ENCODE results near the gene TOP1.

Gene TOP1

DNA sequence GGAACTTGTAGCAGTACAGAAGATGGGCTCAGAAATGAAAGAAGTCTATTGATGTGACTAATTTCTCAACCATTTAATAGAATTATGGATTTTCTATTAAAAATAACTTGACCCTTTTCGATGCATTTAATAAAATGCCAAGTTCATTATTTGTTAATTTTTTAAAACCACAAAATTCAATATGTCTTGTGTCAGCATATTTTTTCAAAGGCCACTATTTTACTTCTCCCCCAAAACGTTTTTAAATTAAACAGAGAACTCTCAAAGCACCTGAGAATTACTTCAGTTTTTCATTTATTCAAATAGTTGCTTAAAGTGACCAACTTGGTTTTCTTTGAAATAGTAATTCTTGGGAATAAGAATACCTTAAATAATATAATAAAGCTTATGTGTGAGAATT, 8.6 kb downstream of the TOP1 start:
- DNase-seq (ENCODE audit: low spot score) = no peak

GRCh38 chr20:41038149-41038877, 9.7 kb downstream of the TOP1 start:
- no peak for DNase-seq (ENCODE audit: low spot score)

DNA sequence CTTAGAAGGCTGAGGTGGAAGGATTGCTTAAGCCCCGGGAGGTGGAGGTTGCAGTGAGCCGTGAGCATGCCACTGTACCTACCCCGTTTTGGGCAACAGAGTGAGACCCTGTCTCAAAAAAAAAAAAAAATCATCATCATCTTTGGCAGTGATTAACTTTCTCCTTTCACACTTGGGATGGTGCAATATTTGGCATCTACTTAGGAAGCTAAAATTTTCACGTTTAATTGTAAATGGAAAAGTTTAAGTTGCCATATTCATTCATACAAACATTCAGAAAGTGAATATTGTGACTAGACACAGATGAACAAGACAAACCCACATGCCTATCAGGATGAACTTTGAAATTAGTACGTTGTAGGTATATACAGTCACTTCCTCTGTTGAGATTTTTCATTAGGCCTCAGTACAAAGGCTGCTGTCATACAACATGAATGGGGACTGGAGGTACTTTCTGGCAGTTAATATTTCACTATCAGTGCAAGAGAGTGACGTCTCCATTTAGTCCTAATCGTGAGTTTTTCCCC, 10.3 kb downstream of the TOP1 start:
- no peak for DNase-seq (ENCODE audit: low spot score)

GRCh38 chr20:41040855-41041254, 12.2 kb downstream of the TOP1 start:
- no peak for DNase-seq (ENCODE audit: low spot score)

DNA sequence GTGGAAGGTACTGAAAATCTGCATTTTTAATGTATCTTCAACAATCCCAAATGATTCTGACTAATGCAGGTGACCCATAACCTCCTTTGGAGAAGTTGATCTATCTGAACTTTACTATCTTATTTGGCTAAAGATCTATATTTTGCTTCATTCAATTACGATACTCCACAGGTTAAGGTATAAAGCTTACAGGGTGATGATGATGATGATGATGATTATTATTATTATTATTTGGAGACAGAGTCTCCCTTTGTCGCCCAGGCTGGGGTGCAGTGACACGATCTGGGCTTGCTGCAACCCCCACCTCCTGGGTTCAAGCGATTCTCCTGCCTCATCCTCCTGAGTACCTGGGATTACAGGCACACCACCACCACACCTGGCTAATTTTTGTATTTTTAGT, 13.1 kb downstream of the TOP1 start:
- DNase-seq (ENCODE audit: low spot score) = no peak

DNA sequence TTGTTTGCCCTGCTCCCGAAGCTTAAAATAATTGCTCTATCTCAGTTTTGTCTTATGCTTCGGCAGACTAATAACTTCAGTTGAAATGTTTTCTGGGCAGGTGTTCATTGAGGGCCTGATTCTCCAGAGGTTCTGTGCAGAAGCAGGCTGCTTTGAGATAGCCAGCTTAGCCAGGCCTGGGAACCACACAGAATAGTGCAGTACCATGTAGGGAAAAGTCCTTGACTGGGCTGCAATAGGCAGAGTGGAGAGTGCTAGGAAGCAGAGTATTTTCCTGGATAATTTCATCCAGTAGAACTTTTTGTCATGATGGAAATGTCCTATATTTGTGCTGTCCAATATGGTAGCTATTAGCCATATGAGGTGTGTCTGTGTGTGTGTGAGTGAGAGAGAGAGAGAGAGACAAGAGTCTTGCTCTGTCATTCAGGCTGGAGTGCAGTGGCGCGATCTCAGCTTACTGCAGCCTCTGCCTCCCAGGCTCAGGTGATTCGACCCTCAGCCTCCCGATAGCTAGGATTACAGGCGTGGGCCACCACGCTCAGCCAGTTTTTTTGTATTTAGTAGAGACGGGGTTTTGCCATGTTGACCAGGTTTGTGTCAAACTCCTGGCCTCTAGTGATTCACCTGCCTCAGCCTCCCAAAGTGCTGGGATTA, 15.9 kb downstream of the TOP1 start:
- no peak for DNase-seq (ENCODE audit: low spot score)

- DNase-seq (ENCODE audit: low spot score) = no peak
These were observed 17.0 kb downstream of the TOP1 start for GRCh38 chr20:41045671-41046070.

GRCh38 chr20:41046716-41047115, 18.1 kb downstream of the TOP1 start:
- no peak for DNase-seq (ENCODE audit: low spot score)

- no peak for DNase-seq (ENCODE audit: low spot score)
These were observed 18.8 kb downstream of the TOP1 start for GRCh38 chr20:41047279-41047974.

- peak; percentile 52 for DNase-seq (ENCODE audit: low spot score)
These were observed 19.3 kb downstream of the TOP1 start for GRCh38 chr20:41047975-41048305.

DNA sequence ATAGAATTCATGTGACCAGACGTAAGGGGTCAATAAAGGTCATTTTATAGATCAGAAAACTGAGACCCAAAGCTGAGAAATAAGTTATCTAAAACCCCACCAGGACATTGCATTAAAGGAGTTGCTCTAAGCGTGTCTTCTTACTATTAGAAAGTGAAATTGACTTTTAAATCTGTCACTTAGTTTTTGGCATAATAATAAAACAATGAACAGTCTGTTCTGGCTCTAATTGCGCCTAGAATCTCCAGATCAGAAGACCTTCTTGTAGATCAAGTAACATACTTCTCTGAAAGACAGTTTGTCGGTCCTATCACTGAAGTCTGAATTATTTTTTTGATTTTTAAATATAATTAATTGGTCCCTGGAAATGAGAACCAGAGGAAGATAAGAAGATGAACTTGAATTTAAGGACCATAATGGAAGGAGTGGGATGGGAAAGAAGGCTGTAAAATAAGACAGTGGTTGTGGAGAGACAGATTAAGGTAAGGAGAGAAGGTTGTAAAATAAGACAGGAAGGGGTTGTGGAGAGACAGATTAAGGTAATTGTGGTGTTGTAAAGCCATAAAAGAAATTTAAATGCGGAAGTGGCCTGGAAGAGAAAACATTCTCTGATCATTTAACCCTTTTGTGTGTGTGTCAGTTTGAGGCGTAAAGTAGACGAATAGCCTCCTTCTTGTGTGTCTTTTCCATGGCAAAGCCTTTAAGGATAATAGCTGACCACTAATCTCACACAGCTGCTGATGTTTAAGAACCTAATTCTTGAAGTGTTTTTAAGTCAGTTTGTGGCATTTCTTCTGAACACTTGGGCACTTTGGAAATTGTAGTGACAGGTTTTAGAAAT, 20.1 kb downstream of the TOP1 start:
- DNase-seq (ENCODE audit: low spot score) = no peak

- DNase-seq (ENCODE audit: low spot score) = no peak
These were observed 20.8 kb downstream of the TOP1 start for GRCh38 chr20:41049451-41049850.

GRCh38 chr20:41050361-41051008, 21.9 kb downstream of the TOP1 start:
- peak; percentile 52 for DNase-seq (ENCODE audit: low spot score)

- DNase-seq (ENCODE audit: low spot score) = no peak
These were observed 22.6 kb downstream of the TOP1 start for GRCh38 chr20:41051009-41051825.

DNA sequence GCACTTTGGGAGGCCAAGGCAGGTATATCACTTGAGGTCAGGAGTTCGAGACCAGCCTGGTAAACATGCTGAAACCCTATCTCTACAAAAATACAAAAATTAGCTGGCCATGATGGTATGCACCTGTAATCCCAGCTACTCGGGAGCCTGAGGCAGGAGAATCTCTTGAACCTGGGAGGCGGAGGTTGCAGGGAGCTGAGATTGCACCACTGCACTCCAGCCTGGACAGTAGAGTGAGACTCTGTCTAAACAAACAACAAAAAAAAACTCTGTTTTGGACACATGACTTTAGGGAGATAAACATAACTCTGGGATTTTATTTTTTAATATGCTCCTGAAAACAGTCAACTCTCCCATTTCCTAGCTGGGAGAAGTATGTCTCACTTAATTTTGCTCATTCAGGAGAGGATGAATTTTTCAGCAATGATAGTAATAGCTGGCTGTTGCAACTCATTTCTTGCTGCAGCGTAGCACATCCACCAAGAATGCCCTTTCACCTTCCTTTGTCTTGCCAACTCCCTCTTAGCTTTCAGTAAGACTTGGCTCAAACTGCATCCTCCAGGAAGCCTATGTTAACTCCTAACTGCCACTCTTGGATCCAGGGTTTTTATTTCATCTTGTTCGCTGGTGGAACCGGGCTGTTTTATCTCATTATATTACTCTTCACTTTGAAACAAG, 24.3 kb downstream of the TOP1 start:
- peak; percentile 59 for DNase-seq (ENCODE audit: low spot score)

- DNase-seq (ENCODE audit: low spot score) = no peak
These were observed 25.6 kb downstream of the TOP1 start for GRCh38 chr20:41054070-41054846.

GRCh38 chr20:41054847-41055230, 26.2 kb downstream of the TOP1 start:
- DNase-seq (ENCODE audit: low spot score) = no peak

GRCh38 chr20:41055679-41056078, 27.1 kb downstream of the TOP1 start:
- no peak for DNase-seq (ENCODE audit: low spot score)

- peak; percentile 51 for DNase-seq (ENCODE audit: low spot score)
These were observed 29.5 kb downstream of the TOP1 start for GRCh38 chr20:41057999-41058673.
